ENCODE measurements around the gene SEBOX. TPM values are rescaled to one million over a fixed set of nuclear protein-coding genes. Genes with fewer than 3 reads are reported as not detected.

The SEBOX gene
- not detected for total RNA-seq
- total RNA-seq (2013) = not detected
- total RNA-seq = 0 reads per million in 29 experiments

GRCh38 chr17:28364665-28365363 is at the start of gene SEBOX:
Gene SEBOX, minus strand, starts transcription at chr17:28365199. Its CDS starts 48 bp downstream, at chr17:28365151.
- H3K4me3 ChIP-seq (ENCODE audit: control insufficient read depth in 1 of 2, extremely low read depth in 1 of 2, low read length in 1 of 2) = no peak within 1 kb of the TSS
- H3K27ac ChIP-seq (ENCODE audit: low read length) = no peak within 1 kb of the TSS
- Mint-ChIP-seq H3K9me3 (no peaks in the 10 kb centered on the region), H3K36me3 (peaks cover 19% of the 10 kb centered on the region), H3K27me3 (no peaks in the 10 kb centered on the region), H3K27ac (no peak within 1 kb of the TSS), H3K4me1 (no peaks in the 10 kb centered on the region), H3K4me3 (no peak within 1 kb of the TSS)
- H3K9me3 ChIP-seq = no peaks in the 10 kb centered on the region
- H3K36me3 ChIP-seq (ENCODE audit: control insufficient read depth in 2 of 2, extremely low read depth in 1 of 2, insufficient read depth in 1 of 2, low read length in 1 of 2) = peaks cover 11 to 44% of the 10 kb centered on the region in 2 donors
- POLR2A ChIA-PET = no interaction called here
- H3K4me1 ChIP-seq (ENCODE audit: control insufficient read depth in 1 of 2, extremely low read depth in 1 of 2, insufficient read depth in 2 of 2, low read length in 2 of 2) = no peaks in the 10 kb centered on the region
- no peaks in the 10 kb centered on the region for H3K27me3 ChIP-seq (replicated peaks in 1 of 2; ENCODE audit: control insufficient read depth in 2 of 2, extremely low read depth in 1 of 2, insufficient read depth in 2 of 2, low read length in 1 of 2)
- WGBS (ENCODE audit: insufficient coverage) = 96% methylated on average over 4 of the region's 13 CpGs
- no peak for ATAC-seq (replicated peaks in 1 of 4)
- no peak for DNase-seq
- CTCF ChIA-PET = no interaction called here

- WGBS (ENCODE audit: insufficient coverage) = 85% methylated on average over 5 of the region's 7 CpGs
- H3K27ac ChIP-seq (ENCODE audit: low read length) = no peak overlapping the region
- Mint-ChIP-seq H3K27me3 (peaks cover 5 to 17% of the 10 kb centered on the region in 2 donors), H3K36me3 (no peaks in the 10 kb centered on the region), H3K9me3 (no peaks in the 10 kb centered on the region), H3K4me3 (no peak overlapping the region), H3K27ac (no peak overlapping the region), H3K4me1 (peaks cover 4 to 7% (median 4%) of the 10 kb centered on the region in 3 donors)
- peaks cover 4 to 15% of the 10 kb centered on the region in 2 experiments for H3K27me3 ChIP-seq (replicated peaks in 1 of 2; ENCODE audit: control insufficient read depth in 2 of 2, extremely low read depth in 1 of 2, insufficient read depth in 2 of 2, low read length in 1 of 2)
- no peak for ATAC-seq (replicated peaks in 1 of 4)
- no peak overlapping the region for H3K4me3 ChIP-seq (ENCODE audit: control insufficient read depth in 1 of 2, extremely low read depth in 1 of 2, low read length in 1 of 2)
- H3K4me1 ChIP-seq (ENCODE audit: control insufficient read depth in 1 of 2, extremely low read depth in 1 of 2, insufficient read depth in 2 of 2, low read length in 2 of 2) = peaks cover 0 to 5% of the 10 kb centered on the region in 2 experiments
- ChIA-PET POLR2A (no interaction called here), CTCF (no interaction called here)
- no peaks in the 10 kb centered on the region for H3K36me3 ChIP-seq (ENCODE audit: control insufficient read depth in 2 of 2, extremely low read depth in 1 of 2, insufficient read depth in 1 of 2, low read length in 1 of 2)
- no peaks in the 10 kb centered on the region for H3K9me3 ChIP-seq
- no peak for DNase-seq
These were observed 48.8 kb upstream of the SEBOX start for GRCh38 chr17:28413804-28414203.

DNA sequence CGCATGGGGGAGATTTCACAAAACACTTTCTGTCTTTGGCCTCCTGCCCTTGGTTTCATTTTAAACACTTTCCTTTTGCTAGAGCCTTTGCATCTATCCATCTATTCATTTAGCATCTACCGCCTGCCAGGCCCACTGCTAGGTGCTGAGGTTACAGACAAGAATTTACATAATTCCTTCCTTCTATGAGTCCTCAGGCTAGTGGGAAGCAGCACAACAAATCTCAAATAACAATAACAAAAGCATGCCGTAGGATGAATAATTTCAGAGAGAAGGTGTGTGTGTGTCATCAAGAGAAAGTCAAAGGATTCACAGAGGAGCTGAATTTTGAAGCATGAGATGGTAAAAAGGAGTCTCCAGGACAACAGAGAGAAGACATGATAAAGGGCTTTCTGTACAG is 47.1 kb upstream of the SEBOX start:
- Histone ChIP-seq H3K4me3 (ENCODE audit: control insufficient read depth in 1 of 2, extremely low read depth in 1 of 2, low read length in 1 of 2) (no peak overlapping the region), H3K36me3 (ENCODE audit: control insufficient read depth in 2 of 2, extremely low read depth in 1 of 2, insufficient read depth in 1 of 2, low read length in 1 of 2) (no peaks in the 10 kb centered on the region), H3K9me3 (no peaks in the 10 kb centered on the region), H3K4me1 (ENCODE audit: control insufficient read depth in 1 of 2, extremely low read depth in 1 of 2, insufficient read depth in 2 of 2, low read length in 2 of 2) (peaks cover 0 to 5% of the 10 kb centered on the region in 2 experiments), H3K27ac (ENCODE audit: low read length) (no peak overlapping the region), H3K27me3 (replicated peaks in 1 of 2; ENCODE audit: control insufficient read depth in 2 of 2, extremely low read depth in 1 of 2, insufficient read depth in 2 of 2, low read length in 1 of 2) (peaks cover 4 to 26% of the 10 kb centered on the region in 2 experiments)
- Mint-ChIP-seq H3K27me3 (peaks cover 12 to 28% of the 10 kb centered on the region in 2 donors), H3K4me1 (peaks cover 3 to 6% (median 4%) of the 10 kb centered on the region in 3 donors), H3K27ac (no peak overlapping the region), H3K36me3 (no peaks in the 10 kb centered on the region), H3K9me3 (no peaks in the 10 kb centered on the region), H3K4me3 (no peak overlapping the region)
- ChIA-PET CTCF (no interaction called here), POLR2A (no interaction called here)
- ATAC-seq (replicated peaks in 1 of 4) (no peak), DNase-seq (no peak)
- WGBS (ENCODE audit: insufficient coverage) = no CpG with 5 or more reads among the region's 3 CpGs

GRCh38 chr17:28407974-28408306 is 42.9 kb upstream of the SEBOX start:
- Mint-ChIP-seq H3K36me3 (no peaks in the 10 kb centered on the region), H3K4me1 (peaks cover 5 to 12% (median 10%) of the 10 kb centered on the region in 3 donors), H3K27ac (no peak overlapping the region), H3K27me3 (peaks cover 15 to 17% of the 10 kb centered on the region in 2 donors), H3K4me3 (peak overlapping the region in 1 of 3 donors; percentile 7), H3K9me3 (no peaks in the 10 kb centered on the region)
- no peaks in the 10 kb centered on the region for H3K36me3 ChIP-seq (ENCODE audit: control insufficient read depth in 2 of 2, extremely low read depth in 1 of 2, insufficient read depth in 1 of 2, low read length in 1 of 2)
- no peak overlapping the region for H3K27ac ChIP-seq (ENCODE audit: low read length)
- 83% methylated on average over 1 of the region's 1 CpG for WGBS (ENCODE audit: insufficient coverage)
- H3K4me1 ChIP-seq (ENCODE audit: control insufficient read depth in 1 of 2, extremely low read depth in 1 of 2, insufficient read depth in 2 of 2, low read length in 2 of 2) = peaks cover 0 to 16% of the 10 kb centered on the region in 2 experiments
- H3K27me3 ChIP-seq (replicated peaks in 1 of 2; ENCODE audit: control insufficient read depth in 2 of 2, extremely low read depth in 1 of 2, insufficient read depth in 2 of 2, low read length in 1 of 2) = peaks cover 2 to 20% of the 10 kb centered on the region in 2 experiments
- no peak overlapping the region for H3K4me3 ChIP-seq (ENCODE audit: control insufficient read depth in 1 of 2, extremely low read depth in 1 of 2, low read length in 1 of 2)
- DNase-seq (no peak), ATAC-seq (replicated peaks in 1 of 4) (no peak)
- H3K9me3 ChIP-seq = no peaks in the 10 kb centered on the region
- POLR2A ChIA-PET = interaction anchor here in 1 of 2 donors (0.5 kb wide), 1 partner anchor 98 kb away, joined by 3 read pairs; no protein-coding TSS in a partner anchor
- CTCF ChIA-PET = no interaction called here

- Histone ChIP-seq H3K27ac (ENCODE audit: low read length) (no peak overlapping the region), H3K27me3 (replicated peaks in 1 of 2; ENCODE audit: control insufficient read depth in 2 of 2, extremely low read depth in 1 of 2, insufficient read depth in 2 of 2, low read length in 1 of 2) (peaks cover 1 to 20% of the 10 kb centered on the region in 2 experiments), H3K36me3 (ENCODE audit: control insufficient read depth in 2 of 2, extremely low read depth in 1 of 2, insufficient read depth in 1 of 2, low read length in 1 of 2) (no peaks in the 10 kb centered on the region), H3K4me1 (ENCODE audit: control insufficient read depth in 1 of 2, extremely low read depth in 1 of 2, insufficient read depth in 2 of 2, low read length in 2 of 2) (peaks cover 0 to 16% of the 10 kb centered on the region in 2 experiments), H3K4me3 (ENCODE audit: control insufficient read depth in 1 of 2, extremely low read depth in 1 of 2, low read length in 1 of 2) (no peak overlapping the region), H3K9me3 (no peaks in the 10 kb centered on the region)
- ChIA-PET POLR2A (interaction anchor here in 1 of 2 donors (0.5 kb wide), 1 partner anchor 98 kb away, joined by 3 read pairs; no protein-coding TSS in a partner anchor), CTCF (interaction anchor here in 1 of 2 donors (0.9 kb wide), 1 partner anchor 9 kb away, joined by 3 read pairs; no protein-coding TSS in a partner anchor)
- Mint-ChIP-seq H3K27ac (no peak overlapping the region), H3K27me3 (peaks cover 15 to 17% of the 10 kb centered on the region in 2 donors), H3K9me3 (no peaks in the 10 kb centered on the region), H3K36me3 (no peaks in the 10 kb centered on the region), H3K4me3 (peak overlapping the region in 1 of 3 donors; percentile 21), H3K4me1 (peaks cover 5 to 12% (median 10%) of the 10 kb centered on the region in 3 donors)
- no CpG with 5 or more reads among the region's 5 CpGs for WGBS (ENCODE audit: insufficient coverage)
- ATAC-seq (replicated peaks in 1 of 4) = no peak
- DNase-seq = no peak
These were observed 42.4 kb upstream of the SEBOX start for GRCh38 chr17:28407130-28407973.

GRCh38 chr17:28406473-28406814 is 41.4 kb upstream of the SEBOX start:
- POLR2A ChIA-PET = no interaction called here

More at GRCh38 chr17:28406473-28406814, 41.4 kb upstream of the SEBOX start:
- ATAC-seq (replicated peaks in 1 of 4) = peak; percentile 14 to 30 (median 20)
- Histone ChIP-seq H3K4me1 (ENCODE audit: control insufficient read depth in 1 of 2, extremely low read depth in 1 of 2, insufficient read depth in 2 of 2, low read length in 2 of 2) (peaks cover 0 to 16% of the 10 kb centered on the region in 2 experiments), H3K4me3 (ENCODE audit: control insufficient read depth in 1 of 2, extremely low read depth in 1 of 2, low read length in 1 of 2) (peak overlapping the region in 1 of 2 donors; percentile 55), H3K9me3 (no peaks in the 10 kb centered on the region), H3K36me3 (ENCODE audit: control insufficient read depth in 2 of 2, extremely low read depth in 1 of 2, insufficient read depth in 1 of 2, low read length in 1 of 2) (no peaks in the 10 kb centered on the region), H3K27ac (ENCODE audit: low read length) (no peak overlapping the region), H3K27me3 (replicated peaks in 1 of 2; ENCODE audit: control insufficient read depth in 2 of 2, extremely low read depth in 1 of 2, insufficient read depth in 2 of 2, low read length in 1 of 2) (peaks cover 0 to 20% of the 10 kb centered on the region in 2 experiments)
- Mint-ChIP-seq H3K27me3 (peaks cover 14 to 15% of the 10 kb centered on the region in 2 donors), H3K27ac (peak overlapping the region in 1 of 2 donors; percentile 5), H3K4me1 (peaks cover 5 to 16% (median 12%) of the 10 kb centered on the region in 3 donors), H3K36me3 (no peaks in the 10 kb centered on the region), H3K4me3 (peak overlapping the region; percentile 74 to 76 (median 75)), H3K9me3 (no peaks in the 10 kb centered on the region)
- CTCF ChIA-PET = interaction anchor here in 1 of 2 donors (0.9 kb wide), 1 partner anchor 10 kb away, joined by 3 read pairs; no protein-coding TSS in a partner anchor
- DNase-seq = no peak
- 47% methylated on average over 8 of the region's 9 CpGs for WGBS (ENCODE audit: insufficient coverage)

Measured in T-cell (primary cell).